Mesothelial cell of epicardium (in vitro differentiated cells): ENCODE results near the gene ZNF648. TPM values are rescaled to one million over a fixed set of nuclear protein-coding genes. Genes with fewer than 3 reads are reported as not detected.

Experiments
- DNase-seq, 2 experiments: peaks; one replicate each; pipeline ENCODE4 v3.0.0; 2021; ENCODE audit warnings: low spot score in 2 of 2; ENCODE audit not compliant: unreplicated experiment in 2 of 2
- H3K27ac Mint-ChIP-seq: 2 replicates; pipeline ENCODE4 v1.8.0; 2021; ENCODE audit warnings: mixed read lengths
- H3K27me3 Mint-ChIP-seq: 2 replicates; pipeline ENCODE4 v1.8.0; 2021; ENCODE audit warnings: low read depth, mixed read lengths
- H3K36me3 Mint-ChIP-seq: 2 replicates; pipeline ENCODE4 v1.8.0; 2021; ENCODE audit warnings: mixed read lengths
- H3K4me1 Mint-ChIP-seq: 2 replicates; pipeline ENCODE4 v1.8.0; 2021; ENCODE audit warnings: mixed read lengths
- H3K4me3 Mint-ChIP-seq: 2 replicates; pipeline ENCODE4 v1.8.0; 2021; ENCODE audit warnings: mild to moderate bottlenecking, moderate library complexity, mixed read lengths
- H3K9me3 Mint-ChIP-seq: 2 replicates; pipeline ENCODE4 v1.8.0; 2021; ENCODE audit warnings: mixed read lengths
- total RNA-seq: library from RNA; stranded (reverse); gene quantifications from 3 replicates; pipeline ENCODE4 v1.2.1, GENCODE V29; 2021
- TF ChIP-seq, protein P1 (sequence below): fragments of 200-600 bp; sonication (generic); IDR thresholded peaks from one replicate; pipeline ENCODE4 v1.5.0; 2021; ENCODE audit warnings: antibody characterized with exemption; ENCODE audit not compliant: unreplicated experiment

Gene ZNF648
- total RNA-seq, 1 donor from 2014 or later = 0.09 TPM

DNA sequence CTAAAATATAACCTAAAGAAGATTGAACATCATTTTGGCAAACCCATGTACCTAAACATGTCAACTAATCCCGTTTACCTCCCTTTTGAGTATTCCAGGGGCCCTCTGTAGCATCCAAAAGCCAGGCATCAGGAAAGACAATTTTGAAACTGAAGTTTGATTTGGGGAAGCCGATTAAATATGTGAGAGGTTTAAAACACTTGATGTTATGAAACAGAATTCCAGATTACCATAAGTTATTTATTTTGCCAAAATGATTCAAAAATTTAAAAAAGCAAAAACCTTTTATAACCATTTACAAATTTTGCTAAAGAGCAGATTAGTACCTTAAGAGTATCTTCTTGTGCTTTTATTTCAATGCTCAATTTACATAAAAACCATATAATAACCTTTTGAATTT is 23.3 kb downstream of the ZNF648 start:
- Mint-ChIP-seq H3K4me1 (no peaks in the 10 kb centered on the region), H3K9me3 (peaks cover 23% of the 10 kb centered on the region), H3K27me3 (no peaks in the 10 kb centered on the region), H3K36me3 (no peaks in the 10 kb centered on the region), H3K4me3 (no peak overlapping the region), H3K27ac (no peak overlapping the region)
- DNase-seq = no peak
- TF ChIP-seq, protein P1, sequence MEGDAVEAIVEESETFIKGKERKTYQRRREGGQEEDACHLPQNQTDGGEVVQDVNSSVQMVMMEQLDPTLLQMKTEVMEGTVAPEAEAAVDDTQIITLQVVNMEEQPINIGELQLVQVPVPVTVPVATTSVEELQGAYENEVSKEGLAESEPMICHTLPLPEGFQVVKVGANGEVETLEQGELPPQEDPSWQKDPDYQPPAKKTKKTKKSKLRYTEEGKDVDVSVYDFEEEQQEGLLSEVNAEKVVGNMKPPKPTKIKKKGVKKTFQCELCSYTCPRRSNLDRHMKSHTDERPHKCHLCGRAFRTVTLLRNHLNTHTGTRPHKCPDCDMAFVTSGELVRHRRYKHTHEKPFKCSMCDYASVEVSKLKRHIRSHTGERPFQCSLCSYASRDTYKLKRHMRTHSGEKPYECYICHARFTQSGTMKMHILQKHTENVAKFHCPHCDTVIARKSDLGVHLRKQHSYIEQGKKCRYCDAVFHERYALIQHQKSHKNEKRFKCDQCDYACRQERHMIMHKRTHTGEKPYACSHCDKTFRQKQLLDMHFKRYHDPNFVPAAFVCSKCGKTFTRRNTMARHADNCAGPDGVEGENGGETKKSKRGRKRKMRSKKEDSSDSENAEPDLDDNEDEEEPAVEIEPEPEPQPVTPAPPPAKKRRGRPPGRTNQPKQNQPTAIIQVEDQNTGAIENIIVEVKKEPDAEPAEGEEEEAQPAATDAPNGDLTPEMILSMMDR = no peak

DNA sequence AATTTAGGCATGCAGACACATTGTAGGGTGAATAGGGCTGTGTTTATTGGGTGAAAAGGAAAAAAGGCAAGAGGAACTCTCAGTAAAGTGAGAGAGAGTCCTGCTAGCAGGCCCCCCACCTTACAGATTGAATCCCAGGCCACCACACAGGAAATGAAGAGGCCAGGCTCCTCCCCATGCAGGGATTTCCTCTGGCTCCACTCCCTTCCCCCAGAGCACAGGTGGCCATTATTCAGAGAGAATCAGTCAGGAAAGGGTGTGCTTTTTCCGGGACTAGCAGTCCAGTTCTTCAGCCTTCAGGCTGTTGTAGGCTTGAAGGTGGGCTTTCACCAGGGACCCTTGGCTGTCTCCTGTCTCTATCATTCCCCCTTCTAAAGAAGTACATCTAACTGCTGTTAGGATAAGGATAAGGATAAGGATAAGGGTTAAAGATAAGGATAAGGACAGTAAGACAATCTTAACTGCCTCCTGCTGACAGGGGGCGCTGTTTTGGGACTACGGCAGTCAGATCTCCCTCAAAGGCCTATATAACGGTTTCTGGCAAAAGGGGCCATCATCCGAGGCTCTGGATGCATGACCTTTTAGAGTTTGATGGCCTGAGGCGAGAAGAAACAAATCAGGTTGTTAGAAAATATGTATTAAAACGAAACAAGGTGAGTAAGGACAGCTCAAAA is 26.3 kb downstream of the ZNF648 start:
- Mint-ChIP-seq H3K27me3 (no peaks in the 10 kb centered on the region), H3K4me3 (no peak overlapping the region), H3K36me3 (no peaks in the 10 kb centered on the region), H3K4me1 (peaks cover 2% of the 10 kb centered on the region), H3K27ac (no peak overlapping the region), H3K9me3 (peaks cover 23% of the 10 kb centered on the region)
- DNase-seq = no peak
- TF ChIP-seq, protein P1 = no peak

DNA sequence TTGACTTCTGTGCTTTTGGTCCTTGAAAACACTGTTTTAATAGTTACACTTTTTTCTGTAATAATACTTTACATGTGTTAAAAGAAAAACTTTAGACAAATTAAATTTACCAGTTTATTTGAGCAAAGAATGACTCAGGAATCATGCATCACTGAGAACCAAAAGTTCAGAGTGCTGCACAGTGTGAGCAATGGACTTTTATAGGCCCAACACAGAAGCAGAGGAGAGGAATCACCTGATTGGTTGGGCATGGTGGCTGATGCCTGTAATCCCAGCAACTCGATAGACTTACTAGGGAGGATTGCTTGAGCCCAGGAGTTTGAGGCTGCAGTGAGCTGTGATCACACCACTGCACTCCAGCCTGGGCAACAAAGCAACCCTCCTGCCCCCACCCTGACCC is 29.3 kb downstream of the ZNF648 start:
- TF ChIP-seq, protein P1 = no peak
- Mint-ChIP-seq H3K9me3 (peaks cover 12% of the 10 kb centered on the region), H3K36me3 (no peaks in the 10 kb centered on the region), H3K27ac (no peak overlapping the region), H3K27me3 (no peaks in the 10 kb centered on the region), H3K4me1 (peaks cover 14% of the 10 kb centered on the region), H3K4me3 (no peak overlapping the region)
- no peak for DNase-seq

DNA sequence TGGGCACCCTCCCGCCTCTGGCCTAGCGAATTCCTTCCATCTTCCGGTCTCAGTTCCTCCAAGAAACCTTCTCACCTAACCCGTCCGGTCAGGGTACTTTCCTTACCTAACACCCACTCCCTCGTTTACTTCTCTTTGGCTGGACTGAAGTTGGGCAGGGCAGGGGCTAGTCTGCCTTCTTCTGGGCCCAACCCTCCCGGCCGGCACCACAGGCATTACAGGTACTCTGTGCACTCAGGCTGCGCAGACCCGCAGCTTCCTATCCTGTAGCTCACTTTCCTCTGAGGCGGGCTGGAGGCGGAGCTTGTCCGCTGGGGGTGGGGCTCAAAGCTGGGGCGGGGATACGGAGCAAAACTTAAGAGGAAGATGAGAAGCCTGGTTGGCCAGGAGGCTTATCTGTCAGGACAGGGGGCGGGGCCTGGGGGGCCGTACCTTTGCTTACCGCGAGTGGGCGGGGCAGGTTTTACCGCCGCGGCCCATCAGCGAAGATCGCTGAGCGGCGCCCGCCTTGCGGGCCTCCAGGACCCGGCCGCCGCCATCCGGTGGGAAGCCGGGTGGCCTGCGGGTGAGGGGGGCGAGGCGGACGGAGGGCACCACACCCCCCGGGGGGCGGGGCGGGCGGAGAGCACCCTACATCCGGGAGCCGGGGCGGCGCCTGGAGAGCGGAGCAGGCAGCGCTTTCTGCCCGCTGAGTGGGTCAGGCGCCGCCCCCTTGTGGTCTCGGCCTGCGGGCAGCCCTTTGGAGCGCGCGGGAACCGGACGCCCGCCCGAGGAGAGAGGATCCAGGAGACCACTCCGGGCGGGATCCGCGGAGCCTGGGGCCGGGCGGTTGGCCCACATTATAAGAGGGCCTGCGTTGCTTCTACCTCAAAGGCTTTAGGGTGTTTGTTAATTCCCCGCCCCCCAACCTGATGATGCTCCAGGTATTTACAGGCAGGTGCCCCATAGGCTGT is 31.9 kb downstream of the ZNF648 start:
- Mint-ChIP-seq H3K4me3 (peak overlapping the region; percentile 91), H3K36me3 (no peaks in the 10 kb centered on the region), H3K27me3 (no peaks in the 10 kb centered on the region), H3K9me3 (no peaks in the 10 kb centered on the region), H3K4me1 (peaks cover 14% of the 10 kb centered on the region), H3K27ac (peak overlapping the region; percentile 98)
- DNase-seq = peak; percentile 95 to 99
- TF ChIP-seq, protein P1 = peak; percentile 66

DNA sequence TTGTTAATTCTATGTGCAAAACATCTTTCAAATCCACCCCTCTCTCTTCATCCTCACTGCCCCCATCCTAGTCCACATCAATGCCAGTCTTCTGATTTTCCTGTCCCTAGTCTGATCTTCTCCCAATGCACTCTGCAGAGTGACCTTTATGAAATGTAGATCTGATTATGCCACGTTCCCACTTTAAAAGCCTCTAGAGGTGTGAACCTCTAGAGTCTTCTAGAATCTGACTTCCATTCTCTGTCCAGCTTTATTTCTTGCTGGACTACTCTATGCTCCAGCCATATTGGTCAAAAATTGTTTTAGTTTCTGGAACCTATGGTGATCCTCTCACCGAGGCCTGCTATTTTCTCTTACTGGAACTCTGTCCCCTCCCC is 32.5 kb downstream of the ZNF648 start:
- peaks cover 14% of the 10 kb centered on the region for H3K4me1 Mint-ChIP-seq
- H3K36me3 Mint-ChIP-seq = no peaks in the 10 kb centered on the region
- H3K4me3 Mint-ChIP-seq = peak overlapping the region; percentile 91
- no peaks in the 10 kb centered on the region for H3K27me3 Mint-ChIP-seq
- H3K27ac Mint-ChIP-seq = peak overlapping the region; percentile 98
- H3K9me3 Mint-ChIP-seq = no peaks in the 10 kb centered on the region
- no peak for DNase-seq
- TF ChIP-seq, protein P1 = no peak
